GM21737 (cell line): Measurements from ENCODE around the gene APBA2.

Experiments
- ATAC-seq: cut with Tn5 transposase; IDR thresholded peaks from one replicate; pipeline ENCODE4 v1.9.1; 2021; ENCODE audit warnings: mild to moderate bottlenecking, moderate library complexity; ENCODE audit not compliant: unreplicated experiment

APBA2 gene

GRCh38 chr15:28955160-28955992 lies 69.6 kb downstream of the APBA2 start:
- ATAC-seq: no peak

- ATAC-seq: no peak
Measured at GRCh38 chr15:28955993-28956421, 70.2 kb downstream of the APBA2 start.

GRCh38 chr15:28956491-28956890 lies 70.7 kb downstream of the APBA2 start:
- no peak for ATAC-seq

GRCh38 chr15:28957606-28958498 lies 72.1 kb downstream of the APBA2 start:
- ATAC-seq: no peak

- ATAC-seq: no peak
Measured at GRCh38 chr15:28959326-28959725, 73.6 kb downstream of the APBA2 start.

- no peak for ATAC-seq
Measured at GRCh38 chr15:28960979-28961378, 75.2 kb downstream of the APBA2 start.

- no peak for ATAC-seq
Measured at GRCh38 chr15:28961391-28961790, 75.6 kb downstream of the APBA2 start.

GRCh38 chr15:28962851-28963710 lies 77.3 kb downstream of the APBA2 start:
- no peak for ATAC-seq

GRCh38 chr15:28963711-28964081 lies 77.9 kb downstream of the APBA2 start:
- no peak for ATAC-seq

GRCh38 chr15:28964098-28964497 lies 78.3 kb downstream of the APBA2 start:
- no peak for ATAC-seq

- ATAC-seq: no peak
Measured at GRCh38 chr15:28967066-28967465, 81.3 kb downstream of the APBA2 start.

- no peak for ATAC-seq
Measured at GRCh38 chr15:28967990-28968389, 82.2 kb downstream of the APBA2 start.

GRCh38 chr15:28969511-28970085 lies 83.8 kb downstream of the APBA2 start:
- ATAC-seq: no peak

GRCh38 chr15:28974142-28974541 lies 88.4 kb downstream of the APBA2 start:
- no peak for ATAC-seq

GRCh38 chr15:28975766-28976179 lies 90.0 kb downstream of the APBA2 start:
- no peak for ATAC-seq

GRCh38 chr15:28977377-28978010 lies 91.7 kb downstream of the APBA2 start:
- ATAC-seq: no peak

- ATAC-seq: no peak
Measured at GRCh38 chr15:28978011-28978378, 92.2 kb downstream of the APBA2 start.

GRCh38 chr15:28978661-28979060 lies 92.9 kb downstream of the APBA2 start:
- no peak for ATAC-seq

- ATAC-seq: no peak
Measured at GRCh38 chr15:28979208-28979841, 93.6 kb downstream of the APBA2 start.
